T follicular helper cell (primary cell): Measurements from ENCODE around the gene LRRC28.

Experiments used
- DNase-seq: peaks from one replicate; pipeline ENCODE4 v3.0.0-alpha.2; 2020; ENCODE audit warnings: low read depth

LRRC28 gene

DNA sequence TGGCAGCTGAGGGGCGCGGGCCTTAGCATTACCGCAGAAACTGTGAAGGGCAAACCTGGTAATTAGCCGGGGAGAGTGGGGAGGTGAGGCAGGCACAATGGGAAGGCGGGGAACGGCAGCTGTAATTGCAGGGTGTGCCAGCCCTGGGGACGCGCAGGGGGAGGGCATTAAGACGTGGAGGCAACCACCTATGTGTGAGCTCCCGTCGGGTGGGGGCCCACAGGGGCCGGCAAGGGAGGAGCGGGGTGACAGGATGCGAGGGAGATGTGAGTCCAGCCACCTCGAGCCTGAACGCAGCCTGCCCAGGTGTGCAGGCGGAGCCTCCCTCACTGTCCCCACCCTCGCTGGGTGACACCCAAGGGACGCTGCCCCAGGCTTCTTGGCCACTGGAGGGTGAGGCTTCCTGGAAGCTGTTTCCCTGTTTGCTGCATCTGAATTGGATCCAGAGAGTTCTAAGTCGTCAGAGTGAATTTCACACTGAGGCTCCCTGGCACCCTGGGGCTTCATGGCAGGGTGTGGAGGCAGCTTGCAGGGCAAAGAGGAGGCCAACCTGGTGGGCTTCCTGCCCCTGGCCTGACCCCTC lies 183.9 kb downstream of the LRRC28 start:
- no peak for DNase-seq

DNA sequence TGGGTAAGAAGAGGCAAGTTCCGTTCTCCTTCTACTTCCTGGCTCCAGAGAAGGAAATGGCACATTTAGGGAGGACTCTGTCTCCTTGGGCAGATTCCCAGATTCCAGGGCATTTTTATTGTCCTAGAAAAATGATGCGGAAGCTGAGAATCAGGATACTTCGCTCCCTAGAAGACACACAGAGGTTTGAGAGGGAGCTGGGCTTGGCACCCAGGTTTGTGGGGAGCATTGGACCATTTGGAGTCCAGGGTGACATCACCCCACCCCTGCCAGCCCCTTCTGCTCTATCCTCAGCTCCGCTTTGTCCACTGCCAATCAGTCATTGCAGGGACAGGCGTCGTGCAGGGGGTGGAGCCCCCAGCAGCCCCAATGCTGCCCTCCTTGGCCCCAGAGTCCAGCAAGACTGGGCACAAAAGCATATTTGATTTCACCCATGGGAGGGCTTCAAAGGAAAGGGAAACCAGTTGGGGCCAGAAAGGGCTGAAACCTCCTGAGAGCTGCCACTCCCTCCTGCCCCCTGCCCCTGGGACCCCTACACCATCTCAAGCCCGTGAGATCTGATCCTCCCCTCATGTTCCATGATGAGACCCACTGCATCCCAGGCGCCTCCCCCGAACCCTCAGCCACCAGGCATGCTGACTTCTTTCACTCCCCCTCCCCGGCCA lies 184.7 kb downstream of the LRRC28 start:
- DNase-seq = no peak

DNA sequence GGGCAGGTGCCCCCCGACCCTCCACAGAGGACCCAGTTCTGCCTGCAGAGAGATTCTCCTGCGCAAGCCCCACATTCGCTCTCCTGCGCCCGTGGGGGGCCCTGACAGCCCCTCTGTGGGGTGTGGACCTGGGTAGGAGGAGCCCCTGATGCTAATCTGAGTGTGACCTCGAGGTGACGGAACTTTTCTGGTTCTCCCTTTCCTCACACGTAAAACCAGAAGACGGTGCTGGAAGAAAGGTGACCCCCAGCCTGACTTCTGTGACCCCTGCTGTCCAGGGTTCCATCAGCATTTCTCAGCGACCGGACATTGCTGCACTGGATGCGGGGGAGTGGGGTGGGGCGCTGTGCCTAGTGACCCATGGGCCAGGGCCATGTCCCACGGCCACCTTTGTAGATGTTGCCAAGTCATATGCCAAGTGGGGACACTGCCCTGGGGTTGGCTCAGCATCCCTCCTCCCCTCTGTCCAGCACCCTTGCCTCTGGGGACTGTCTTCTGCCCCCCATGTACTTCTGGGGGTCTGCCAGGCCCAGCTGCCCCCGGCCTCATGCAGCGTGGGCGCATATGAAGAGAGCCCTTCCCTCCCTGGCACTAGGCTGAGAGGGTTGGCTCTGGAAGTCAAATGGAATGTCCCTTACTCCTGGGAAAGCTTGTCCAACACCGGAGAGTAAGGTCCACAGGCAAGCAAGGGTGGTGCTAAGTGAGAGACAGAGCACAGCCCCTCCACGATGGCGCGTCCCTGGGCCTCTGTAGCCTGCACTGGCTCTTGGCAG lies 185.4 kb downstream of the LRRC28 start:
- DNase-seq = no peak

DNA sequence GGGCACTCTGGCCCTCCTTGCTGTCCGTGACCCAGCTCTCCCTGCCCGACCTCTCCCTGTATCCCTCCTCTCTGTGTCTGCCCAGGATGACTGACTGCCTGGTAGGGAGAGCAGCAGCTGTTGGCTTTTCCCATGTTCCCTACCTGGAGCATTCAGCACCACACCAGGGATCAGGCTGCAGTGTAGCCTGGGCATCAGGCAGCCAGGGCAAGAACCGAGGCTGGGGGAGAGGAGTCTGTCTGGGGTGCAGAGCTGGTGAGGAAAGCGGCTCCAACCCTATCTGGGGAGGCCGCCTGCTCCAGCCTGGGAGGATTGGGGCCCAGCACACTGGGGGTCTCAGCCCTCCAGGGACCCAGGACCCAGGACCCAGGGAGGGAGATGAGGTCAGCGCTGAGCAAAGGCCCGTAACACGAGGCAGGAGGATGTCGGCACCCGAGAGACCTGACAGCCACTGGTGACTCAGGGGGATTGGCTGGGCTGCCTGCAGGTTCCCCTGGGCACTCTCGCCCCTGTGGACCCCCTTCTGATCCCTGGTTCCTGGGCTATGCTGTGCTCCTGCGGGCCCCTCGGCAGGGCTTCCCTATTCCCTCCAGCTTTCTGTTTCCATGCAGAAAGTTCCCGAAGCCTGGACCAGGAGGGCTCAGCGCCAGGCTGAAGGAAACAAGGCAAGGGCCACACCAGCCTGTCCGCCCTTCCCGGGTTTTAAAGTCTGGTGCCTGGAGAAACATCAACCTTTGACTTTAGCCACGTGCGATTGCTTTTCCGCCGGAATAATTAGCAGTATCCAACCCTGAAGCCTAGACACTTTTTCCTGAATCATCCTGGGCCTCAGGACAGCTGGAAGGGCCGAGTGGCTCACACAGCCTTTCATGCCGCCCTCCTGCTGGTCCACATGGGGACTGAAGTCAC lies 186.3 kb downstream of the LRRC28 start:
- DNase-seq = no peak

DNA sequence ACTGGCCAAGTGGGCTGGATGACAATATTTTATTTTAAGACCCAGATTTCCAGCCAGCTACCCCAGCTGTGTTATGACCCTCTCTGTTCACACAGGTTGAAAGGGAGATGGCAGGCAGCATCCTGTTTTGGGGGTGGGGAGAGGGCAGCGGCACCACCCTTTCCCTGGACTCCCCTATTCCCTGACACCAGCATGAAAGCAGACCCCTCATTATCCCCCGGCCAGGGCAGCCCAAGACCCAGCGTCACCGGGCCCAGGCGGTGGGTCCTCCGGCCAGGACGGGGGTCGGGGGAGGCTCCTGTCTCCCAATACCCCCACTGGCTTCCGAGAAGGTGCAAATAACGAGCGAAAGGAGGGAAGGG lies 186.9 kb downstream of the LRRC28 start:
- no peak for DNase-seq

DNA sequence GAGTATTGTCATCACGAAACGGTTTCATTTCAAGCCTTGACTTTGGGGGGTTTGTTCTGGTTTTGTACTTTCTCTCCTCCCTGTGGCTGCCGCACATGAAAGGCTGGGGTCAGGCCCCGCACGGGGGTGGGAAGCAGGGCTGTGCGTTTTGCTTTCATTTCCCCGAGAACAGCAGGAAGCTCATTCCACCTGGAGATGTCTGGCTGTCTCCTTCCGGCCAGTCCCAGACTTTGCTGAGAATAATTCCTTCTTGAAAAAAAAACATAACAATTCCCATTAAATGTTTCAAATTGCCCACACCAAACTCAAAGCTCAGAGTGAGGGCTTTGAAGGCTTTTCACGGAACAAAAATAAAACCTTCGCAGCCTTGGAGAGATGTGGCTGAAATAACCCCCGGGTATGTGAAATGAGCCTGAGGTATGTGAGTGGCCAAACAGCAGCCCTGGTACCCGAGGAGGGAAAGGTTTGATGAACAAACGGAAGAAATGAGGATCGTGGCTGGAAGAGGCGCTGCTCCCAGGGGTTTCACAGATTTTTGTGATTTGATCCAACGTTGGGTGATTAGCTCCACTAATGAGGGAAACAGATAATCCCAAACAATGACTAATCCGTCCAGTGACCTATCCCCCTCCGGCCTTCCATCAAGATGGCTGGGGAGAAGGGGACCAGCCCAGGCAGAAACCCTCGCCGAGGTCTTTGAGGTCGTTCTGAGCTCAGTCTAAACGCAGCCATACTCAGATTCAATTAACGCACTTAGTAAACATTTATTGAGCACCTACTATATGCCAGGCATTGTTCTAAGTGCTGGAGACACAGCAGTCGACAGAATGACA lies 187.6 kb downstream of the LRRC28 start:
- no peak for DNase-seq

DNA sequence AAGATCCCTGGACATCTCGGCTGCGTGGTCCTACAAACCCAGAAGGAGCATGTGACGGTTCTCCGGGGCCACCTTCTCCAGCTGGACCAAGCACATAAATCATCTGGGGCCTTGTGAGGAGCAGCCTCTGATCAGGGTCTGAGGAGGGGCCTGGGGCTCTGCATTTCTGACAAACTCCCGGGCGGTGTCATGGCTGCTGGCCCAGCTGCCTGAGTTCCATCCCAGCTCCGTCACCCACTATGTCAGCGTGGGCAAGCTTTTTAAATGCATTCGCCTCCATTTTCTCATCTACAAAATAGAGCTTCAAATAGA lies 188.2 kb downstream of the LRRC28 start:
- no peak for DNase-seq

DNA sequence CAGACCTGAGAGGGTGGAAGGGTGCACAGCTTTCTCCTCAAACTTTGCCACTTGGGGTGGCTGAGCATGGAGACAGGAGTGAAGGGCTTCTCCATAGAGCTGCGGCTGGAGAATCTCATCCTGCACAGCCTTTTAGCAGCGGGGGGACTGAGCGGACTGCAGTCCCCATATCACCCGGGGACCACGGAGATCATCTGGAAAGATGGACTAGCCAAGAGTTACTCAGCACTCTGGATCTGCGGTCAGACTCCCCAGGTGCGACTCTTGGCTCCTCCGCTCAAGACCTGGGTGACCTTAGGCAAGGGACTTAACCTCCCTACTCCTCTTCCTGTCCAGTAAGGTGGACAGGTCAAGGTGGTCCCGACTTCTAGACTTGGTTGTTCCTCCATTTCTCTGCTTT lies 188.7 kb downstream of the LRRC28 start:
- DNase-seq = no peak
